KOPT-K1 (cell line): Measurements from ENCODE around the gene RGL3.
"Not testable (repeated sequence)": the region's sequence is repeated elsewhere in the genome, so short reads cannot be mapped to it uniquely, and the experiment has no call there.

ENCODE experiments used
- H3K27ac ChIP-seq: fragments of 200-600 bp; sonication (generic); 2 replicates; pipeline ENCODE4 v1.5.1; 2016; ENCODE audit warnings: antibody characterized with exemption, mild to moderate bottlenecking, low read depth, low read length; ENCODE audit not compliant: poor library complexity, severe bottlenecking
- H3K36me3 ChIP-seq: fragments of 200-600 bp; sonication (generic); 2 replicates; pipeline ENCODE4 v1.5.1; 2017; ENCODE audit warnings: antibody characterized with exemption, mild to moderate bottlenecking, low read length, moderate library complexity; ENCODE audit not compliant: insufficient read depth
- H3K9me3 ChIP-seq: fragments of 200-600 bp; sonication (generic); 2 replicates; pipeline ENCODE4 v1.5.1; 2017; ENCODE audit warnings: antibody characterized with exemption, low read length, mild to moderate bottlenecking; ENCODE audit not compliant: insufficient read depth, poor library complexity, severe bottlenecking

The RGL3 gene

DNA sequence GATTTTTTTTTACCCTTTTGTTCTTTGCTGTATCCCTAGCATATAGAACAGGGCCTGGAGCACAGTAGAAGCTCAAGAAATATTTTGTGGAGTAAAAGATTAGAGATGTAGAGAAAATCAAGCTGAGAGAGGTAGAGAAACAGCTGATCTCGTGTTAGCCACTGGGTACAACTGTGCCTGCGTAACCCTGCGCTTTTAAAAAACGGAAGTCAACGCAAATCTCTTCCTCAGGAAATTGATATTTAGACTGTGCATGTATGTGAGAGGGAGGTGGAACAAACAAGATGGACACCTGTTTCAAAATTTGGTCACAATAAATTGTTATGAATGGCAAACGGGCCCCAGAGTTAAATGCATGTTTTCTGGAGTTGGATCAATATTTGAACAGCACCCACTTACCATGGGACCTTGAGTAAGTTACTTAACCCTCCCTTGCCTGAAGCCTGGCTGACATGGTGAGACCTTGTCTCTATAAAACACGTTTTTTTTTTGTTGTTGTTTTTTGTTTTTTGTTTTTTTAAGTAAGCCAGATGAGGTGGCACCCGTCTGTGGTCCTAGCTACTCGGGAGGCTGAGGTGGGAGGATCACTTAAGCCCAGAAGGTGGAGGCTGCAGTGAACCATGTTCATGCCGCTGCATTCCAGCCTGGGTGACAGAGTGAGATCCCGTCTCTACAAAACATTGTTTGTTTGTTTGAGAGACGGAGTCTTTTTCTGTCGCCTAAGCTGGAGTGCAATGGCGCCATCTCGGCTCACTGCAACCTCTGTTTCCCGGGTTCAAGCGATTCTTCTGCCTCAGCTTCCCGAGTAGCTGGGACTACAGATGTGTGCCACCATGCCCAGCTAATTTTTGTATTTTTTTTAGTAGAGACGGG lies 31.7 kb downstream of the RGL3 start:
- no peak overlapping the region for H3K27ac ChIP-seq
- no peaks in the 10 kb centered on the region for H3K36me3 ChIP-seq
- H3K9me3 ChIP-seq, result no peaks in the 10 kb centered on the region

DNA sequence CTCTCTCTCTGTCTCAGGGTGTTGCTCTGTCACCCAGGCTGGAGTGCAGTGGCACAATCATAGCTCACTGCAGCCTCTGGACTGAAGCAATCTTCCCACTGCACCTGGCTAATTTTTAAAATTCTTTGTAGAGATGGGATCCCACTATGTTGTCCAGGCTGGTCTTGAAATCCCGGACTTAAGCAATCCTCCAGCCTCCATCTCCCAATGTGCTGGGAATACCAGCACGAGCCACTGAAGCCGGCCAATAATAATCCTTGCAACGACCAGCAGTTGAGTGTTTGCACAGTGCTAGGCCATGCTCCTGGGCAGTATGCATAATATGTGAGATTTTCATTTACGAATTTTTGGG lies 34.4 kb downstream of the RGL3 start:
- Histone ChIP-seq H3K36me3 (no peaks in the 10 kb centered on the region), H3K9me3 (no peaks in the 10 kb centered on the region), H3K27ac (no peak overlapping the region)

DNA sequence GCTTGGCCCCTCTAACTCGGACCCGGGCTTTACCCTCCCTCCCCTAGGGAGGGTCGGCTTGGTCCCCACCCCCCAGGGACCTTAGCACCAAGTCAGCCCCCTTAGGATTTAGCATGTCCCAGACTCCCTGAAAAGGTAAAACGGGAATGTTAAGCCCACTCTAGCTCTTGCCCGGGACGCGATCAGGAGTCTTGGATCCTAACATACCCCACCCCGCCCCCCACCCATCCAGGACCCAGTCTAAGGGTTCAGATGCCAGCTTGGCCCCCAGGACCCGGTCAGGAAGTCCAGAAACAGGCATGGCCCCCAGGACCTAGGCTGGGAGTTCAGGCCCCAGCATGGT lies 35.4 kb downstream of the RGL3 start:
- Histone ChIP-seq H3K9me3 (no peaks in the 10 kb centered on the region), H3K27ac (no peak overlapping the region), H3K36me3 (no peaks in the 10 kb centered on the region)

DNA sequence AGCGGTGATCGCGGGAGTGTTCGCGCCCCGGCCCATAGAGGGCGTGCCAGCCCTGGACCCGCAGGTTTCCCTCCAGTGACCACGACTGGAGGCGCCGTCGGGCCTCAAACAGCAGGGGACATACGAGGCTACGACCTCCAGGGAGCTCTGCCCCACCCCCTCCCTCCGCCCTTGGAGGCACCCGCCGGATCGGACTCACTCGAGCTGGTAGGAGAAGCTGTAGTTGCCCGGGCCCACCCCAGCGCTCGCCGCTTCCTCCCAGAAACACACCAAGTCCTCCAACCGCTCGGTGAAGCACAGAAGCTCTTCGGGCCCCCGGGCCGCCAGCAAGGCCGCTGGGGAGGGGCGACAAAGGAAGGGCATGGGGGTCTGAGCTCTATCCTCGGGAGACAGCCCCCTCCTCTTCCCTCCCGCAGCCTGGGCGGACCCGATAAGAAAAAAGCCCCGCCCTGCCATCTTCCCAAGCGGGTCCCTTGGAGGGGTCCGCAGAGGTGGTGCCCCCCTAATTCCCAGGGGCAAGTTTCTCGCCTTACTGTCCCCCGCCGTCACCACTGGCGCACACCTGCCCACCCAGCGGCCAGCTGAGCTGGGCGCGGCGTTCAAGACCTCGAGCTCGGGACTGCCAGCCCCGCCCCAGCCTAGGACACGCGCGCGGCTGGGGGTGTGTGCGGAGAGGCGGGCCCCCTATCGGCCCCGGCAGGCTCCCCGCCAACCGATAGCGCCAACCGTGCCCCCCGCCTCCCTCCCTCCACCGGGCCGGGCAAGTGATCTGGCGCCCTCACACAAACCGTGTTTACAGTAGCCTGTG lies 36.0 kb downstream of the RGL3 start:
- Histone ChIP-seq H3K9me3 (no peaks in the 10 kb centered on the region), H3K36me3 (no peaks in the 10 kb centered on the region), H3K27ac (no peak overlapping the region)

DNA sequence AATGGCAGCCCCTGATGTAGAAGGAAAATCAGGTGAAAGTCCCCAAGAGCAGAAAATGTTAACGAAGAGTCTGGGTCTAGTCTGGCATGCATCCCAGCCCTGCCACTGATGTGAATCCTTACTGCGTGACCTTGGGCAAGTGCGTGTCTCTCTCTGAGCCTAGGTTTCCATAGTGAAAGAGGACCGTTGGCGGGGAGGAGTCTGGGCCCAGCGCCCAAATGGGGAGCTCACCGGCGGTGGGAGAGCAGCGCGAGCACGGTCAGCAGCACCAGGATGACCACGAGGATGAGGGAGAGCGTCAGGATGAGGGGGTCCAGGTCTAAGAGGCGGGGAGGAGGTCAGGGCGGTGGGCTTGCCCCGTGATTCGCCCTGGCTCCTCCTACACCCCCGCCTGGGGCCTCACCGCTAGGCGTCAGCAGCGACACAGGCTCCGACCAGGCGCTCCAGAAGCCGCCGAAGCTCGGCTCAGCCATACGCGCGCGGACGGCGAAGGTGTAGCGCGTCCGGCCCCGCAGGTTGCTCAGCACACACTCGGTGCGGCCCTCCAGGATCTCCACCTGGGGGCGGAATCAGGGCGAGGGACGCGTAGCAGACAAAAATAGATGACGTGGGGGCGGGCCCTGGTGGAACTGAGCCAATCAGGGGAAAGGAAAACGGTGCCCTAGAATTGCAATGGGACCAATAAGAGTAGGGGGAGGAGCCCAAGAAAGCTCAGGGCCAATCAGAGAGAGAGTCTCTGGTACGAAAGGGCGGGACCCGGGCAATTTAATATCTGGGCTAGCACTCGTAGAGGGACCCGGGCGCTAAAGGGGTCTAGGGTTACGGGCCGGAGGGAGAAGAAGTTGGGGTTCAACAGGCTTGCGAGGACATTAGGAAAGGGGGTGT lies 38.2 kb downstream of the RGL3 start:
- Histone ChIP-seq H3K9me3 (no peaks in the 10 kb centered on the region), H3K36me3 (no peaks in the 10 kb centered on the region), H3K27ac (peak overlapping the region; percentile 77)

DNA sequence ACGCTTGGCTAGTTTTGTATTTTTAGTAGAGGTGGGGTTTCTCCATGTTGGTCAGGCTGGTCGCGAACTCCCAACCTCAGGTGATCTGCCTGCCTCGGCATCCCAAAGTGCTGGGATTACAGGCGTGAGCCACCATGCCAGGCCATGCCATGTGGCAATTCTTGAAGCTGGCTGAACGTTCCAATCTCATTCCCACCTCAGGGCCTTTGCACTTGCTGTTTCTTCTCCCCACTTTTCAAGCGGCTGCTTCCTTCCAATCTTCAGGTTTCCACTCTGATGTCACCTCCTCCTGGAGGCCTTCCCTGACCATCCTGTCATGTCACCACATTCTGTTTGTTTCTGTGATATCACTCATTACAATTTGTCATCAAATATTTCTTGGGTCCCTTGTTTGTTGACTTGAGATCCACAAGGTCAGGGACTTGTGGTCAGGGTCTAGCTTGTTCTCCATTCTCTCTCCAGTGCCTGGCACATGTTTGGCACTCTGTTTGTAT lies 39.2 kb downstream of the RGL3 start:
- Histone ChIP-seq H3K9me3 (no peaks in the 10 kb centered on the region), H3K36me3 (no peaks in the 10 kb centered on the region), H3K27ac (peak overlapping the region; percentile 77)

DNA sequence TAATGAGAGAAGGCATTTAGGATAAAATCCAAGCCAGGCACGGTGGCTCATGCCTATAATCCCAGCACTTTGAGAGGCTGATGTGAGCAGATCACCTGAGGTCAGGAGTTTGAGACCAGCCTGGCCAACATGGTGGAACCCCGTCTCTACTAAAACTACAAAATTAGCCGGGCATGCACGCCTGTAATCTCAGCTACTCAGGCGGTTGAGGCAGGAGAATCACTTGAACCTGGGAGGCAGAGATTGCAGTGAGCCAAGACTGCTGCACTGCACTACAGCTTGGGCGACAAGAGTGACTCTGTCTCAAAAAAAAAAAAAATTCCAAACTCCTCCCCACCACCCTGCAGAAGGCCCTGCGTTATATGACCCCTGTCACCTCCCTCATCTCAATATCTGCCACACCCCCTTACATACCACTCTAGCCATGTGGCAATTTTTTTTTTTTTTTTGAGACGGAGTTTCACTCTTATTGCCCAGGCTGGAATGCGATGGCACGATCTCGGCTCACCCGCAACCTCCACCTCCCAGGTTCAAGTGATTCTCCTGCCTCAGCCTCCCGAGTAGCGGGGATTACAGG lies 39.8 kb downstream of the RGL3 start:
- not testable (repeated sequence) for H3K36me3 ChIP-seq, H3K9me3 ChIP-seq, H3K27ac ChIP-seq

DNA sequence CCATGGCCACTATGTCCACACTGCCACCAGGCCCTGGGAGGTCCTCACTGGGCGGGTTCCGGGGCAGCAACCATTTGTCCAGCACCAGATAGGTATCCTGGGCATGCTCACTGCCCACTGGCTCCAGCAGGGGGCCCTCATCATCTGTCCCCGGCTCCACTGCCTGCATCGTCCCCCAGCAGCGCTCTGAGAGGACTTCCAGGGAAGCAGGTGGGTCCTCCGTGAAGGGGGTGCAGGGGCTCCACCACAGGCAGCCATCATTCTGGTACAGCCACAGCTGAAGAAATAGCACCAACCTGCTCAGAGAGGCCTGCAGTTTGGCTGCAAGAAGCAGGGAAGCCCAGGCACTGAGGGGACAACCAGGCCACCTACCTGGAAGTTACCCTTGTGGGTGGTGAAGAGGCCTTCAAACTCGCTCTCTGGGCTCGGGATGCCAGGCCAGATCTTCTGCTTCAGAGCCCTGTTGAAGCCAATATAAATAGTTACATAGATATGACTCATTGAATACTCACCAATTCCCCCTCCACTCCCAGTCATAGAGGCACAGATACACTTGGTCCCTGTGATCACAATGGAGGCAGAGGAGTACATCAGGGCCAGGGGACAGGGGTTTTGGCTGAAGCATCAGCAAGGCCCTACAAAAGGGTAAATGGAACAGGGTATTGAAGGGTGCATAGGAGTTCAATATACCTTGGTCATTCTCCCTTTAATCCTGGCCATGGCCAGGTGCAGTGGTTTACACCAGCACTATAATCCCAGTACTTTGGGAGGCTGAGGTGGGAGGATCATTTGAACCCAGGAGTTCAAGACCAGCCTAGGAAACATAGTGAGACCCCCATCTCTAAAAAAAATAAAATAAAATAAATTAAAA lies 40.6 kb downstream of the RGL3 start:
- Histone ChIP-seq H3K36me3 (no peaks in the 10 kb centered on the region), H3K9me3 (no peaks in the 10 kb centered on the region), H3K27ac (no peak overlapping the region)

DNA sequence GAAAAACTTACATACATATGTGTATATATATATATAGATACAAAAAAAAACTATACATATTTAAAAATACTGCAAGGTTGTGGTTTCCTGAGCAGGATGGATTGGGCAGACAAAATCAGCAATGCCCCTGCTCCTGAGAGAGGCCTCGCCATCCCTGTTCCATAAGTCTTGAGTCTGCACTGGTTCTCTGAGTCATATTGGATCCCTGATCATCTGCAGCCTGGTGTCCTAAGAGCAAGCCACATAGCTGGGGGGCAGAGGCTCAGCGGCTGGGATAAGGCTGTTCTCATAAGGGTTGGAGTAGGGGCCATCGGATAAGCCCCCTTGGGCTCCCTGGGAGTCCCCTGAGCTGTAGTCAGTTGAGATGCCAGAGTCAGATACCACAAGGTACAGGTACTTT lies 41.4 kb downstream of the RGL3 start:
- Histone ChIP-seq H3K27ac (no peak overlapping the region), H3K9me3 (no peaks in the 10 kb centered on the region), H3K36me3 (no peaks in the 10 kb centered on the region)

DNA sequence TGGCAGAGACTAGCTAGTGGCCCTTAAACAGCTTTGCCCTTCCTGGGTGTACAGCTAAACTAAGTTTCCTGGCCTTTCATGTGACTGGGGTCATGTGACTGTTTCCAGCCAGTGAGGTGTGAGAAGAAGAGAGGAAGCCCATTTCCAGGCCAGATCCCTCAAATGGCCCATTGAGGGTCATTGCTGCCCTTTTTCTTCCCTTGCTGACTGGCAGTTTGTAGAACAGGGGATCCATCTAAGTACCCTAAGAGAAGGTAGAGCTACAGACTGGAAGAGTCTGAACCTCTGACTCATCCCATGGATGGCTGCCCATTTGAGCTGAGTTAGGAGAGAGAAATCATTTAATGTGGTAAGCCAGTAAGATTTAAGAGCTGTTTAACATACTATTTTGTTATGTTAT lies 41.9 kb downstream of the RGL3 start:
- Histone ChIP-seq H3K9me3 (no peaks in the 10 kb centered on the region), H3K36me3 (no peaks in the 10 kb centered on the region), H3K27ac (peak overlapping the region; percentile 40)

DNA sequence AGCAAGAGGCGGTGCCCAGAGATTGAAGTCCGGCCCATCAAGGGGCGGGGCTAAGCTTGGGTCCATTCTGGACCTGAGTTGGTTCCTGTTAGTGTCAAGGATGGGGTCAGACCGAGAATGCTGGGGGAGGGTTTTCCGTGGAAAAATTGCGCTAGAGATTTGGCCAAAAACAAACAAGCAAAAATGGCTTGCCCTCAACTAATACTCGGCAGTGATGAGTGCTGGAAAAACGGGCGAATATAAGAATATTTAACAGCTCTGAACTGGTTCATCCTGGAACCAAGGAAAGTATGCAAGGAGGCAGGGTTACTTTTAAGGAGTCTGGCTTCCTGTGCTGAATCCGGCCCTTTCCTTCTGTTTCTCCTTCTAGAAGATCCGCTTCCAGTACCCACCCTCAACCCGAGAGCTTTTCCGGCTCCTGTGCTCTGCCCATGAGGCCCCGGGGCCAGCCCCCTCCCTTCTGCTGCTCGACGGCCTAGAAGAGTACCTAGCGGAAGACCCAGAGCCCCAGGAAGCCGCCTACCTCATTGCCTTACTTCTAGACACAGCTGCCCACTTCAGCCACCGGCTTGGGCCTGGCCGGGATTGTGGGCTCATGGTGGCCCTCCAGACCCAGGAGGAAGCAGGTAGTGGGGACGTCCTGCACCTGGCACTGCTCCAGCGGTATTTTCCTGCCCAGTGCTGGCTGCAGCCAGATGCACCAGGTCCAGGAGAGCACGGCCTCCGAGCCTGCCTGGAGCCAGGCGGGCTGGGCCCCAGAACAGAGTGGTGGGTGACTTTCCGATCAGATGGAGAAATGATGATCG lies 43.8 kb downstream of the RGL3 start:
- Histone ChIP-seq H3K36me3 (no peaks in the 10 kb centered on the region), H3K9me3 (no peaks in the 10 kb centered on the region), H3K27ac (peak overlapping the region; percentile 78)

DNA sequence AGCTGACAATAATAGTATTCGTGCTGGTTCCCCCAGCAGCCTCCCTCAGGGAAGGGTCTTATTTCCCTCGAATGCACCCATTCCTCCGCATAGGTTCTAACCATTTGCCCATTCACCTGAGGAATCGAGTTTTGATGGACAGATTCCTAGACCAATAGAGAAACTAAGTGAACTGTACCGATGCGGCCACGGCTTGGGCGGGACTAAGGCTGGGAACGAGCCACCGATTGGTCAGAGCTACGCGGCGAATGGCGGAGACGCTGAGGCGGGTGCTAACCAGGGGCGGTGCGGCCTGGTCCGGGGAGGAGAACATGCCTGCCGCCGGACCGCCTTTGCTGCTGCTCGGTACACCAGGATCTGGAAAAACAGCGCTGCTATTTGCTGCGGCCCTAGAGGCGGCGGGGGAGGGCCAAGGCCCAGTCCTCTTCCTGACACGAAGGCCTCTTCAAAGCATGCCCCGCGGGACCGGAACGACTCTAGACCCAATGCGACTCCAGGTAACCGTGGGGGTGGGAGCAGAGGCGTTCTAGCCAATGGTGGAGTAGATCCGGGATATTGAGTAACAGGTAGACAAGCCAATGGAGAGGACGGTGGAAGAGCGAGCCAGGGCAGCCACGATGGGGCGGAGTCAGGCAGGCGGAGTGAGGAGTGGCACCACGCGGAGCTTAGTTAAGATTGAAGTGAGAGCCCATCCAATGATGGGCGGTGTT lies 44.5 kb downstream of the RGL3 start, which contains the start of gene SWSAP1:
Gene SWSAP1 (plus strand): TSS at position 234 of the 710 bp plus-strand sequence. CDS start 15 bp downstream, at position 249.
- Histone ChIP-seq H3K36me3 (no peaks in the 10 kb centered on the region), H3K27ac (peak within 1 kb of the TSS; percentile 78), H3K9me3 (no peaks in the 10 kb centered on the region)
